Heart left ventricle (tissue), 16 donors: ENCODE measurements around the gene MRPL14. TPM values are rescaled to one million over a fixed set of nuclear protein-coding genes. Genes with fewer than 3 reads are reported as not detected.

Experiments used
- ATAC-seq, 4 donors: fragments of 200-7000 bp; cut with Tn5 transposase; one replicate each; pipeline ENCODE4 v1.9.1; 2020 to 2022; ENCODE audit warnings: moderate library complexity in 4 of 4, mild to moderate bottlenecking in 3 of 4, moderate number of reproducible peaks in 1 of 4
- DNase-seq, 5 donors: peaks; one replicate each; pipeline ENCODE4 v3.0.0-alpha.2; 2020
- H3K27ac ChIP-seq, 12 donors: fragments of 200-600 bp; sonication (generic) in 4 of 12; one replicate each; pipeline versions ENCODE4 v1.5.0 to v1.8.0; 2016 to 2022; ENCODE audit warnings: mild to moderate bottlenecking in 2 of 12
- H3K27me3 ChIP-seq, 9 donors: fragments of 200-600 bp; sonication (generic) in 2 of 9; one replicate each; pipeline versions ENCODE4 v1.5.1 to v1.8.0; 2016 to 2022; ENCODE audit warnings: mild to moderate bottlenecking in 3 of 9
- H3K36me3 ChIP-seq, 9 donors: fragments of 200-600 bp; sonication (generic) in 2 of 9; one replicate each; pipeline versions ENCODE4 v1.5.0 to v1.8.0; 2018 to 2022; ENCODE audit warnings: mild to moderate bottlenecking in 2 of 9
- H3K4me1 ChIP-seq, 12 donors: fragments of 200-600 bp; sonication (generic) in 4 of 12; one replicate each; pipeline versions ENCODE4 v1.5.0 to v1.8.0; 2016 to 2022; ENCODE audit warnings: mild to moderate bottlenecking in 3 of 12
- H3K4me3 ChIP-seq, 12 donors: fragments of 200-600 bp; sonication (generic) in 4 of 12; one replicate each; pipeline versions ENCODE4 v1.5.0 to v1.8.0; 2017 to 2022; ENCODE audit warnings: mild to moderate bottlenecking in 9 of 12, moderate library complexity in 4 of 12
- H3K9me3 ChIP-seq, 12 donors: fragments of 200-600 bp; sonication (generic) in 4 of 12; one replicate each; pipeline versions ENCODE4 v1.5.0 to v1.8.0; 2016 to 2022; ENCODE audit warnings: mild to moderate bottlenecking in 1 of 12
- POLR2A ChIP-seq, 2 donors: fragments of 450-650 bp; IDR thresholded peaks; one replicate each; pipeline ENCODE4 v1.6.1; 2017; ENCODE audit warnings: antibody characterized with exemption in 2 of 2, mild to moderate bottlenecking in 2 of 2, moderate library complexity in 2 of 2
- WGBS, 4 donors: extraction: QIAGEN DNeasy Blood & Tissue Kit in 2 of 4; methylation state at CpG; one replicate each; pipeline versions ENCODE4 v1.1.5 to v1.1.7; 2013 to 2018; 5-methylcytosine and 5-hydroxymethylcytosine counted together
- intact Hi-C, 10 donors: fragments of 100-400 bp; cut with DNase I; formaldehyde crosslinking; loops; one replicate each; pipeline versions ENCODE4 v1.11.1 to v1.14.2; 2022
- polyA plus RNA-seq, 2 donors: library from polyadenylated mRNA; stranded (reverse); fragments of 200-250 nt; gene quantifications; one replicate each; pipeline ENCODE4 v1.2.3, GENCODE V29; 2013
- total RNA-seq, 9 donors: library from RNA; depleted of rRNA in 2 of 9; stranded (reverse); fragments of >200 nt in 2 of 9; fragmentation: NEBNext Ultra II Directional in 3 of 9; extraction: Animal tissue kit (Norgen Biotek cat#: 25700) in 3 of 9; gene quantifications; one replicate each; pipeline versions ENCODE4 v1.1.0 to v1.2.4, GENCODE V29; 2016 to 2023
- TF ChIP-seq, protein P1 (sequence below), 12 donors: fragments of 200-600 bp; sonication (generic) in 4 of 12; IDR thresholded peaks; one replicate each; pipeline versions ENCODE4 v1.5.0 to v1.8.0; 2018 to 2022; ENCODE audit warnings: antibody characterized with exemption in 12 of 12, mild to moderate bottlenecking in 5 of 12
- donor health status: ischemic (EF 13 %, LVEDD 7.1; RV severe dilation, severe dysfunction).
- donor health status: healthy with polysubstance abuse.
- donor health status: DM: no; HTN: yes; CAD: no.
- donor health status: DM: no; HTN: no; CAD: no.
- donor health status: ischemic (EF 25% LVEDD 6.9; RV normal size, moderate dysfunction).
- donor health status: ischemic (EF 25% LVEDD 5.7; RV mildly dilated, moderate dysfunction).
- donor health status: healthy.
- donor health status: DM: yes; HTN: yes; CAD: no.
- donor health status: ischemic (EF 35%, LVEDD 5.7; RV mildly dilated, moderate dysfunction).
- donor health status: nonischemic (EF 11% LVEDD 7.7; RV severe dilation, severe dysfunction).
- donor health status: DM: yes; HTN: yes; CAD: no.
- donor health status: PGD.
- donor health status: ischemic (EF 29% LVEDD 5.4; RV normal size, mild dysfunction).
- donor health status: nonischemic (EF 23%, LVEDD 6.1; RV moderate dilation, normal function).

Gene MRPL14
- total and polyA plus RNA-seq, 11 donors, result 35.3 to 72.9 (median 44.1) TPM

DNA sequence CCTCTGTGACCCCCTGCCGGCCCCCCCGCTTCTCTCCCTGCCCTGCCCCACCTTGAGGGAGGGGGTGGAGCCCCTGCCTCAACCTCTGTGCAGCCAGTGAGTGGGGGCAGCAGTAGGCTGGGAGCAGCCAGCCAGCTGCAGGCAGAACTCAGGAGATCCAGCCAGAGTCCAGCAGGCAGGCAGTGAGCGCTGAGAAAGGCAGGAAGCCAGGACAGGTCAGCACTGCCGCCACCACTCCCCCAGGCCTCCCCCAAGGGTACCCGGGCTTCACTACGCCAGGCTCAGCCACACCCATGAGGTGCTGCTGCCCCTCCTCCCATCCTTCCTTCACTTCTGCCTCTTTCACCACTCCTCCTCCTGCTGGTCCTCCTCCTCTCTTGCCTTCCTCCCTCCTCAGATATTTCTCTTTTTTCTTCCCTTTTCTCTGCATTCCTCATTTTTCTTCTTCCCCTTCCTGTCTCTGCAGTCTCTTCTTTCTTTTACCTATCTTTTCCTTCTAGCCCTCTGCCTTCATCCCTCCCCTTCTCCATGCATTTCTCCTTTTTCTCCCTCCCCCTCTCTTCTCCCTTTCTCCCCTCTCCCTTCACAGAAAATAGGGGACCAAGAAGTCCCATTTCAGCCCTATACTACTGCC, 11.6 kb upstream of the MRPL14 start:
- no peak overlapping the region for H3K4me3 ChIP-seq
- intact Hi-C loops, result loop anchor here in 1 of 10 donors (5.0 kb wide), 1 partner anchor 37 kb away; no protein-coding TSS in a partner anchor
- H3K4me1 ChIP-seq, result peaks cover 0 to 2% (median 0%) of the 10 kb centered on the region in 12 donors
- ATAC-seq (no peak), DNase-seq (no peak)
- 59 to 81% (median 67%) methylated on average over 4 to 6 of the region's 6 CpGs for WGBS, 4 donors
- peaks cover 0 to 93% (median 77%) of the 10 kb centered on the region in 9 donors for H3K36me3 ChIP-seq
- H3K27me3 ChIP-seq, result no peaks in the 10 kb centered on the region
- no peaks in the 10 kb centered on the region for H3K9me3 ChIP-seq
- H3K27ac ChIP-seq, result no peak overlapping the region
- no peak for TF ChIP-seq POLR2A (IDR thresholded peaks at IDR 0.05)
- TF ChIP-seq, protein P1, sequence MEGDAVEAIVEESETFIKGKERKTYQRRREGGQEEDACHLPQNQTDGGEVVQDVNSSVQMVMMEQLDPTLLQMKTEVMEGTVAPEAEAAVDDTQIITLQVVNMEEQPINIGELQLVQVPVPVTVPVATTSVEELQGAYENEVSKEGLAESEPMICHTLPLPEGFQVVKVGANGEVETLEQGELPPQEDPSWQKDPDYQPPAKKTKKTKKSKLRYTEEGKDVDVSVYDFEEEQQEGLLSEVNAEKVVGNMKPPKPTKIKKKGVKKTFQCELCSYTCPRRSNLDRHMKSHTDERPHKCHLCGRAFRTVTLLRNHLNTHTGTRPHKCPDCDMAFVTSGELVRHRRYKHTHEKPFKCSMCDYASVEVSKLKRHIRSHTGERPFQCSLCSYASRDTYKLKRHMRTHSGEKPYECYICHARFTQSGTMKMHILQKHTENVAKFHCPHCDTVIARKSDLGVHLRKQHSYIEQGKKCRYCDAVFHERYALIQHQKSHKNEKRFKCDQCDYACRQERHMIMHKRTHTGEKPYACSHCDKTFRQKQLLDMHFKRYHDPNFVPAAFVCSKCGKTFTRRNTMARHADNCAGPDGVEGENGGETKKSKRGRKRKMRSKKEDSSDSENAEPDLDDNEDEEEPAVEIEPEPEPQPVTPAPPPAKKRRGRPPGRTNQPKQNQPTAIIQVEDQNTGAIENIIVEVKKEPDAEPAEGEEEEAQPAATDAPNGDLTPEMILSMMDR (IDR thresholded peaks at IDR 0.05), result no peak

DNA sequence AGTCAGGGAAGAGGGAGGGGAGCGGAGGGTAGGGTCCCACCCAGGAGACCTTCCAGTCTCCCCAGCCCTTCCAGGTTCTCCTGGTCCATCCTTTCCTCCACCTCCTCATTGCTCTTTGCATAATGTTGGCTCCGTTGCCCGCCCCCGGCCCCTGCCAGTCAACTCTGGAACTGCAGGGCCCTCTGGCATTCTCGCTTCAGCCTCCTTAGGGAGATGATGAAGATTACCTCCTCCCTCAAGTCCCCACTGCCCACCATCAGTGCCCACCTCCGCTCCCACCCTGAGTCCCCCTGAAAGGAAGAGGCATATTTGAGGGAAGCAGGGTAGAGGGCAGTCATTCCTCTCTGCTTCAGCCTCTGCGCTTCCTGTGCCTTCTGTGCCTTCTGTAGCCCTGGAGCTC, 8.6 kb upstream of the MRPL14 start:
- intact Hi-C loops, result loop anchor here in 1 of 10 donors (5.0 kb wide), 1 partner anchor 34 kb away; no protein-coding TSS in a partner anchor
- Histone ChIP-seq H3K4me3 (no peak overlapping the region), H3K27ac (no peak overlapping the region)

DNA sequence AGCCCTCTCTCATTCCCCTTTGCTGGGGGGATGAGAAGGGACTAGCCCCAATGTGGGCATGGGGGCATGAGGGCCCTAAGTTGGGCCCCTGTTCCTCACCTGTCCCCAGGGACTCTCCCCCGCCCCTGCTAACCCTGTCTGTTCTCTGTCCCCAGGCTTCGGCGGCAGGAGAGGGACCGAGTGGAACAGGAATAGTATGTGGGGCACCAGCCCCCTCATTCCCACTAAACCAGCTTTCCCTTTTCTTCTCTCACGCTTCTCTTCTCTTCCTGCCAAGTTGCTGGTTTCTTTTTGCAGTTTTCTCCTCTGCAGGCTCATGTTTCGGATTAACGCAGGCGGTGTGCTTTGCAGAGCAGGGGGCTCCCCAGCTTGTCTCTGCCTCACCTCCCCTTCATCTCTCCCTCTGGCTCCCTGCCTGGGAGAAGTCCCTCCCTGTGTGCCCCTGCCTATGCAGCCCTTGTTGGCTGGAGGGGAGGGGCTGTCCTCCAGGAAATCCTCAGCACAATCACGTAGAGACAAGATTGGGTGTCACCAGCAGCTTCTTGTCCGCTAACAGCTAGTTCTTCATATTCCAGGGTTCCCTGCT, 8.0 kb upstream of the MRPL14 start:
- WGBS, 4 donors, result 84 to 87% (median 86%) methylated on average over 10 of the region's 10 CpGs
- intact Hi-C loops, result loop anchor here in 1 of 10 donors (5.0 kb wide), 1 partner anchor 33 kb away; no protein-coding TSS in a partner anchor
- no peaks in the 10 kb centered on the region for H3K9me3 ChIP-seq
- no peak overlapping the region for H3K4me3 ChIP-seq
- H3K4me1 ChIP-seq, result peaks cover 0 to 24% (median 6%) of the 10 kb centered on the region in 12 donors
- no peak for DNase-seq
- no peak for ATAC-seq
- no peaks in the 10 kb centered on the region for H3K27me3 ChIP-seq
- TF ChIP-seq, protein P1 (IDR thresholded peaks at IDR 0.05), result no peak
- no peak for TF ChIP-seq POLR2A (IDR thresholded peaks at IDR 0.05)
- H3K27ac ChIP-seq, result no peak overlapping the region
- peaks cover 0 to 59% (median 43%) of the 10 kb centered on the region in 9 donors for H3K36me3 ChIP-seq

More for the DNA sequence above, 8.6 kb upstream of the MRPL14 start:
- no peaks in the 10 kb centered on the region for H3K9me3 ChIP-seq
- TF ChIP-seq, protein P1 (IDR thresholded peaks at IDR 0.05), result no peak
- no peak for TF ChIP-seq POLR2A (IDR thresholded peaks at IDR 0.05)
- peaks cover 0 to 66% (median 49%) of the 10 kb centered on the region in 9 donors for H3K36me3 ChIP-seq
- peaks cover 0 to 19% (median 6%) of the 10 kb centered on the region in 12 donors for H3K4me1 ChIP-seq
- ATAC-seq, result no peak
- 89 to 96% (median 95%) methylated on average over 7 of the region's 7 CpGs for WGBS, 4 donors
- no peak for DNase-seq
- no peaks in the 10 kb centered on the region for H3K27me3 ChIP-seq

DNA sequence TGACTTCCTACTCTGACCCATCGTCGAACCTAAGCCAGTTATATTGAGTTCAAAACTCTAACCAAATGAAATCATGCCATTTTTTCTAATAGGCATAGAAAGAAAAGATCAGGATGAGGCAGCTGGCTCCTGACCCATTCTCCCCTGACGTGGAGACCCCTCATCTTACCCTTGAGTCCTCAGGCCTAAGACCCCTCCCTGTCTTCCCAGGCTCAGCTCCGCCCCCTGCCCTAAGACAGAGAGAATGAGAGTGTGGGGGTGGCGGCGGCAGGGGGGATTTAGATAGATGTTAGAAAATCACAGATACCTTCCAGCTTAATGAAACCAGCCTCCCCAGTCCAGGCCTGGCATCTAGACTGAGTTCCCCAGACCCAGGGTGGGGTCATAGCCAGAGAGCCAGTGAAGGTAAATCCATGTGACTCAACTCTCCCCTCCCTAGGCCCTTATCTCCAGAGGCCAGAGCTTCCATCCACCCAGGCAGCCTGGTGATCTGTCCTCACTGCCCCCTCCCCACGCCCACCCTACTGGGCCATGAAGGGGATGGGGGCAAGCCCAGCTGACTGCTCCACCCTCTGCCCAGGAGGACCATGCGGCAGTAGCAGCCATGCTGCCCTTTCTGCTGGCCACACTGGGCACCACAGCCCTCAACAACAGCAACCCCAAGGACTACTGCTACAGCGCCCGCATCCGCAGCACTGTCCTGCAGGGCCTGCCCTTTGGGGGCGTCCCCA, 6.9 kb upstream of the MRPL14 start:
- no peaks in the 10 kb centered on the region for H3K27me3 ChIP-seq
- 84 to 93% (median 86%) methylated on average over 12 of the region's 12 CpGs for WGBS, 4 donors
- H3K4me3 ChIP-seq, result no peak overlapping the region
- H3K27ac ChIP-seq, result peak overlapping the region in 1 of 12 donors; percentile 53
- TF ChIP-seq, protein P1 (IDR thresholded peaks at IDR 0.05), result no peak
- TF ChIP-seq POLR2A (IDR thresholded peaks at IDR 0.05), result no peak
- H3K36me3 ChIP-seq, result peaks cover 0 to 48% (median 32%) of the 10 kb centered on the region in 9 donors
- intact Hi-C loops, result no loop called here
- ATAC-seq (peak in 1 of 4 donors; percentile 3), DNase-seq (no peak)
- peaks cover 0 to 34% (median 6%) of the 10 kb centered on the region in 12 donors for H3K4me1 ChIP-seq
- H3K9me3 ChIP-seq, result no peaks in the 10 kb centered on the region
